HG02623 (cell line): Measurements from ENCODE around the gene ADSS2.
"Not testable (repeated sequence)": the region's sequence is repeated elsewhere in the genome, so short reads cannot be mapped to it uniquely, and the experiment has no call there.

Experiments used
- ATAC-seq: cut with Tn5 transposase; IDR thresholded peaks from one replicate; pipeline ENCODE4 v1.9.1; 2021; ENCODE audit warnings: moderate library complexity; ENCODE audit not compliant: unreplicated experiment

Gene ADSS2

GRCh38 chr1:244368279-244368678, 83.4 kb downstream of the ADSS2 start:
- ATAC-seq = no peak

GRCh38 chr1:244367399-244368114, 84.2 kb downstream of the ADSS2 start:
- no peak for ATAC-seq

GRCh38 chr1:244365809-244366208, 85.9 kb downstream of the ADSS2 start:
- no peak for ATAC-seq

GRCh38 chr1:244365262-244365661, 86.4 kb downstream of the ADSS2 start:
- not testable (repeated sequence) for ATAC-seq

GRCh38 chr1:244362476-244362875, 89.2 kb downstream of the ADSS2 start:
- ATAC-seq = no peak

GRCh38 chr1:244361764-244362473, 89.8 kb downstream of the ADSS2 start:
- ATAC-seq = no peak
